B cell (primary cell): ENCODE results near the gene ALPL.

Source experiments
- CTCF ChIP-seq: fragments of 200-600 bp; IDR thresholded peaks from one replicate; pipeline ENCODE4 v1.8.0; 2022; ENCODE audit warnings: antibody characterized with exemption, mild to moderate bottlenecking
- EZH2 ChIP-seq: IDR thresholded peaks from 2 replicates; pipeline ENCODE4 v1.6.1; 2012; ENCODE audit warnings: borderline replicate concordance, low read depth, mild to moderate bottlenecking, moderate library complexity, low read length; ENCODE audit not compliant: insufficient read depth, poor library complexity, severe bottlenecking

- TF ChIP-seq CTCF: no peak
- TF ChIP-seq EZH2: no peak
Measured at GRCh38 chr1:21603177-21604138, 94.2 kb downstream of the ALPL start.
